ENCODE data around the gene AHI1. TPM values are rescaled to one million over a fixed set of nuclear protein-coding genes. Genes with fewer than 3 reads are reported as not detected.

Gene AHI1
- total and polyA plus RNA-seq, 10 of the 15 experiments (the other 5 are each of a cell fraction or from before 2014, with no cell fraction given), result 3.2 to 9.5 (median 4.6) TPM

GRCh38 chr6:135532559-135532958, 35.0 kb upstream of the AHI1 start:
- Histone ChIP-seq H3K4me2 (ENCODE audit: control insufficient read depth, insufficient read depth) (no peak overlapping the region), H3K27ac (ENCODE audit: control insufficient read depth, insufficient read depth) (no peak overlapping the region), H3K9me3 (replicated peaks; ENCODE audit: control insufficient read depth, insufficient read depth, low read length) (no peaks in the 10 kb centered on the region), H3K79me2 (ENCODE audit: control insufficient read depth, insufficient read depth, low read length) (no peaks in the 10 kb centered on the region), H3K36me3 (ENCODE audit: control insufficient read depth in 2 of 2, insufficient read depth in 2 of 2, low read length in 1 of 2) (no peaks in the 10 kb centered on the region), H3K4me3 (no peak overlapping the region), H4K20me1 (ENCODE audit: control insufficient read depth, insufficient read depth) (no peaks in the 10 kb centered on the region), H2AFZ (ENCODE audit: control insufficient read depth, low read depth, low read length) (no peak overlapping the region), H3K9ac (ENCODE audit: control insufficient read depth, insufficient read depth, low read length) (no peak overlapping the region), H3K4me1 (ENCODE audit: control insufficient read depth, insufficient read depth, low read length) (no peaks in the 10 kb centered on the region), H3K27me3 (replicated peaks in 1 of 2; ENCODE audit: control insufficient read depth in 2 of 2, insufficient read depth in 2 of 2, low read length in 1 of 2) (no peaks in the 10 kb centered on the region)
- ChIA-PET SMC1A (ENCODE audit: uncharacterized antibody, unreplicated experiment) (no interaction called here), CTCF (no interaction called here), RAD21 (ENCODE audit: unreplicated experiment) (no interaction called here), POLR2A (no interaction called here)
- intact Hi-C loops (cut with micrococcal nuclease; ENCODE audit: unreplicated experiment) (no loop called here), in situ Hi-C loops (cut with MboI) (loop anchor here (10.0 kb wide), 1 partner anchor 692 kb away; no protein-coding TSS in a partner anchor)
- TF ChIP-seq USF1 (IDR thresholded peaks at IDR 0.05; ENCODE audit: borderline replicate concordance, extremely low read length, insufficient read depth, low read depth, low read length), result no peak
- TF ChIP-seq JUND (IDR thresholded peaks at IDR 0.05; ENCODE audit: low read depth, low read length), result no peak
- TF ChIP-seq MTA3 (IDR thresholded peaks at IDR 0.05; ENCODE audit: borderline replicate concordance, low read length), result no peak
- TF ChIP-seq BACH1 (IDR thresholded peaks at IDR 0.05; ENCODE audit: borderline replicate concordance), result no peak
- TF ChIP-seq ZBED1 (IDR thresholded peaks at IDR 0.05; ENCODE audit: borderline replicate concordance), result no peak
- DNase-seq (ENCODE audit: low read depth, low spot score) (no peak), FAIRE-seq (no peak), ATAC-seq (no peak)
- no TSS peak for BruUV-seq (replicated peaks)
- WGBS (ENCODE audit: insufficient coverage, insufficient replicate concordance, low lambda C conversion rate, missing lambda C conversion rate), result 0% methylated on average over 1 of the region's 1 CpG

DNA sequence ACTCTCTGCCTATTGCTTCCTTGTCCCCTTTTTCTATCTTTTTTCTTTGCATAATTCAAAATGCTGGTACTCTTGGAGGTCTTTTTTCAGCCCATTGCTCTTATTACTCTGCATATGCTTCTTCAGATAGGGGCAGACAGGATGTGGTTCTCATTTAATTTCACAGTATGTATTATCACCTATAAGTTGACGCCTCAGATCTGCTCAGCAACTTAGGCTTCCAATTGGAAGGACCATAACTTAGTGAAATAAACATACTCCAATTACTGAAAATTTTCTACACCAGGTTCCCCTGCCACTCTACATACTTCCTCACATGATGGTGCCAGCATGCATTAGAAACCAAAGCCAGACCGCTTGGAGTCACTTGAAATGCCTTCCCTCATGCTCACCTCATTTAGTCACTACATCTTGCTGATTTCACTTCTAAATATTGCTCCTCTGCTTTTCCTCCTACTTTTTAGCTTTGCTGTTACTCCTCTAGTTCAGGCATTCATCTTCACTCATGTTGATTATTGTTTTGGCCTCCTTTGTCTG, 34.5 kb upstream of the AHI1 start:
- no peak overlapping the region for H3K4me3 ChIP-seq
- no TSS peak for BruUV-seq (replicated peaks)
- no peaks in the 10 kb centered on the region for H3K79me2 ChIP-seq (ENCODE audit: control insufficient read depth, insufficient read depth, low read length)
- intact Hi-C loops (cut with micrococcal nuclease; ENCODE audit: unreplicated experiment) (no loop called here), in situ Hi-C loops (cut with MboI) (loop anchor here (10.0 kb wide), 1 partner anchor 693 kb away; no protein-coding TSS in a partner anchor)
- no peak overlapping the region for H3K27ac ChIP-seq (ENCODE audit: control insufficient read depth, insufficient read depth)
- no peak overlapping the region for H3K4me2 ChIP-seq (ENCODE audit: control insufficient read depth, insufficient read depth)
- H3K4me1 ChIP-seq (ENCODE audit: control insufficient read depth, insufficient read depth, low read length), result no peaks in the 10 kb centered on the region
- DNase-seq (ENCODE audit: low read depth, low spot score), result no peak
- no peaks in the 10 kb centered on the region for H3K9me3 ChIP-seq (replicated peaks; ENCODE audit: control insufficient read depth, insufficient read depth, low read length)
- no peaks in the 10 kb centered on the region for H4K20me1 ChIP-seq (ENCODE audit: control insufficient read depth, insufficient read depth)
- SMC1A ChIA-PET (ENCODE audit: uncharacterized antibody, unreplicated experiment), result interaction anchor here (1.4 kb wide), 1 partner anchor 377 kb away, joined by 3 read pairs; no protein-coding TSS in a partner anchor
- H3K36me3 ChIP-seq (ENCODE audit: control insufficient read depth in 2 of 2, insufficient read depth in 2 of 2, low read length in 1 of 2), result no peaks in the 10 kb centered on the region
- no peak for ATAC-seq
- 3% methylated on average over 2 of the region's 2 CpGs for WGBS (ENCODE audit: insufficient coverage, insufficient replicate concordance, low lambda C conversion rate, missing lambda C conversion rate)
- no peaks in the 10 kb centered on the region for H3K27me3 ChIP-seq (replicated peaks in 1 of 2; ENCODE audit: control insufficient read depth in 2 of 2, insufficient read depth in 2 of 2, low read length in 1 of 2)
- CTCF ChIA-PET, result no interaction called here
- POLR2A ChIA-PET, result no interaction called here
- H2AFZ ChIP-seq (ENCODE audit: control insufficient read depth, low read depth, low read length), result no peak overlapping the region
- TF ChIP-seq NRF1 (conservative IDR thresholded peaks at IDR 0.05; ENCODE audit: low read depth, low read length), result no peak
- TF ChIP-seq, protein P1, sequence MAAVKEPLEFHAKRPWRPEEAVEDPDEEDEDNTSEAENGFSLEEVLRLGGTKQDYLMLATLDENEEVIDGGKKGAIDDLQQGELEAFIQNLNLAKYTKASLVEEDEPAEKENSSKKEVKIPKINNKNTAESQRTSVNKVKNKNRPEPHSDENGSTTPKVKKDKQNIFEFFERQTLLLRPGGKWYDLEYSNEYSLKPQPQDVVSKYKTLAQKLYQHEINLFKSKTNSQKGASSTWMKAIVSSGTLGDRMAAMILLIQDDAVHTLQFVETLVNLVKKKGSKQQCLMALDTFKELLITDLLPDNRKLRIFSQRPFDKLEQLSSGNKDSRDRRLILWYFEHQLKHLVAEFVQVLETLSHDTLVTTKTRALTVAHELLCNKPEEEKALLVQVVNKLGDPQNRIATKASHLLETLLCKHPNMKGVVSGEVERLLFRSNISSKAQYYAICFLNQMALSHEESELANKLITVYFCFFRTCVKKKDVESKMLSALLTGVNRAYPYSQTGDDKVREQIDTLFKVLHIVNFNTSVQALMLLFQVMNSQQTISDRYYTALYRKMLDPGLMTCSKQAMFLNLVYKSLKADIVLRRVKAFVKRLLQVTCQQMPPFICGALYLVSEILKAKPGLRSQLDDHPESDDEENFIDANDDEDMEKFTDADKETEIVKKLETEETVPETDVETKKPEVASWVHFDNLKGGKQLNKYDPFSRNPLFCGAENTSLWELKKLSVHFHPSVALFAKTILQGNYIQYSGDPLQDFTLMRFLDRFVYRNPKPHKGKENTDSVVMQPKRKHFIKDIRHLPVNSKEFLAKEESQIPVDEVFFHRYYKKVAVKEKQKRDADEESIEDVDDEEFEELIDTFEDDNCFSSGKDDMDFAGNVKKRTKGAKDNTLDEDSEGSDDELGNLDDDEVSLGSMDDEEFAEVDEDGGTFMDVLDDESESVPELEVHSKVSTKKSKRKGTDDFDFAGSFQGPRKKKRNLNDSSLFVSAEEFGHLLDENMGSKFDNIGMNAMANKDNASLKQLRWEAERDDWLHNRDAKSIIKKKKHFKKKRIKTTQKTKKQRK (IDR thresholded peaks at IDR 0.05; ENCODE audit: low read depth, low read length), result no peak
- no peak for FAIRE-seq
- RAD21 ChIA-PET (ENCODE audit: unreplicated experiment), result no interaction called here
- H3K9ac ChIP-seq (ENCODE audit: control insufficient read depth, insufficient read depth, low read length), result no peak overlapping the region

Measured in GM12878 (cell line).